C4-2B (cell line): ENCODE results near the gene PLIN4.
"Not testable (repeated sequence)": the region's sequence is repeated elsewhere in the genome, so short reads cannot be mapped to it uniquely, and the experiment has no call there.

ENCODE experiments used
- H3K27ac ChIP-seq: fragments of 450-650 bp; 2 replicates; pipeline ENCODE4 v1.5.1; 2017
- ZFX ChIP-seq: fragments of 450-650 bp; IDR thresholded peaks from 2 replicates; pipeline ENCODE4 v1.6.1; 2017
- TF ChIP-seq, protein P1 (sequence below): fragments of 450-650 bp; conservative IDR thresholded peaks from 2 replicates; pipeline ENCODE4 v1.5.1; 2017; ENCODE audit warnings: mild to moderate bottlenecking

PLIN4 gene

DNA sequence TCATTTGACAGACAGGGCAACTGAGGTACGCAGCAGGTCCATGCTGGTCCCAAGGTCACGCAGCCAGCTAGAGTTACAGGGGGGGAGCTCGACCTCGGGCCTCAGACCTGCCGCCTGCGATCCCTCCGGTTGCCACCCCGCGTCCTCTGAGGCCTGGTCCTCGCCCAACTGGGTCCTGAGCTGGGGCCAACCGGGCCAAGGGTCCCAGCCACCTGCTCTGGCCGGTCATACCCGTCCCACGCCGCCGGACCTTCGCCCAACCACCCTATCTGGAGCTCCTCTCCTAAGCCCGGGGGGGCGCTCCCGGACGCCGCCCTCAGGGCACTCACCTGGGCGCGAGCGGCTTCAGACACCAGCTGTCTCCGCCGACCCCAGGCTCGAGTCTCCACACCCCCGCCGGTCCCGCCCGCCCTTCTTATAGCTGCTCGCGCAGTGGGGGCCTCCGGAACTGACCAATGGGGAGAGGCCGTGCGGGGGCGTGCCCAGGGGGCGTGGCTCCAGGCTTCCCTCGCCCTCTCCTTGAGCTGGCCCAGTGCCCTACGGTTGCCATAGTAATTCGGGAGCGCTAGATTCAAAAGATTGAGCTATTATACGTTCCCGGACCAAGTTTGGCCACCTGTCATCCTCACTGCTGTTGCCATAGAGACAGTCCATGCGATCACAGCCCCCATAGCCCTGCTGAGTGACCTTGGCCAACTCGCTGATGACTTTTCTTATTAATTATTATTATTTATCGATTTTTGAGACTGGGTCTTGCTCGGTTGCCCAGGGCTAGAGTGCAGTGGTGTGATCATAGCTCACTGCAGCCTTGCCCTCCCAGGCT is 16.8 kb upstream of the PLIN4 start, which contains the start of gene PLIN5:
PLIN5 (minus strand) TSS at position 389 of the 823 bp plus-strand sequence. CDS start 1,150 bp downstream, outside the sequence.
- TF ChIP-seq, protein P1, sequence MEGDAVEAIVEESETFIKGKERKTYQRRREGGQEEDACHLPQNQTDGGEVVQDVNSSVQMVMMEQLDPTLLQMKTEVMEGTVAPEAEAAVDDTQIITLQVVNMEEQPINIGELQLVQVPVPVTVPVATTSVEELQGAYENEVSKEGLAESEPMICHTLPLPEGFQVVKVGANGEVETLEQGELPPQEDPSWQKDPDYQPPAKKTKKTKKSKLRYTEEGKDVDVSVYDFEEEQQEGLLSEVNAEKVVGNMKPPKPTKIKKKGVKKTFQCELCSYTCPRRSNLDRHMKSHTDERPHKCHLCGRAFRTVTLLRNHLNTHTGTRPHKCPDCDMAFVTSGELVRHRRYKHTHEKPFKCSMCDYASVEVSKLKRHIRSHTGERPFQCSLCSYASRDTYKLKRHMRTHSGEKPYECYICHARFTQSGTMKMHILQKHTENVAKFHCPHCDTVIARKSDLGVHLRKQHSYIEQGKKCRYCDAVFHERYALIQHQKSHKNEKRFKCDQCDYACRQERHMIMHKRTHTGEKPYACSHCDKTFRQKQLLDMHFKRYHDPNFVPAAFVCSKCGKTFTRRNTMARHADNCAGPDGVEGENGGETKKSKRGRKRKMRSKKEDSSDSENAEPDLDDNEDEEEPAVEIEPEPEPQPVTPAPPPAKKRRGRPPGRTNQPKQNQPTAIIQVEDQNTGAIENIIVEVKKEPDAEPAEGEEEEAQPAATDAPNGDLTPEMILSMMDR, result no peak
- no peak for TF ChIP-seq ZFX
- H3K27ac ChIP-seq, result peak within 1 kb of the TSS; percentile 85

DNA sequence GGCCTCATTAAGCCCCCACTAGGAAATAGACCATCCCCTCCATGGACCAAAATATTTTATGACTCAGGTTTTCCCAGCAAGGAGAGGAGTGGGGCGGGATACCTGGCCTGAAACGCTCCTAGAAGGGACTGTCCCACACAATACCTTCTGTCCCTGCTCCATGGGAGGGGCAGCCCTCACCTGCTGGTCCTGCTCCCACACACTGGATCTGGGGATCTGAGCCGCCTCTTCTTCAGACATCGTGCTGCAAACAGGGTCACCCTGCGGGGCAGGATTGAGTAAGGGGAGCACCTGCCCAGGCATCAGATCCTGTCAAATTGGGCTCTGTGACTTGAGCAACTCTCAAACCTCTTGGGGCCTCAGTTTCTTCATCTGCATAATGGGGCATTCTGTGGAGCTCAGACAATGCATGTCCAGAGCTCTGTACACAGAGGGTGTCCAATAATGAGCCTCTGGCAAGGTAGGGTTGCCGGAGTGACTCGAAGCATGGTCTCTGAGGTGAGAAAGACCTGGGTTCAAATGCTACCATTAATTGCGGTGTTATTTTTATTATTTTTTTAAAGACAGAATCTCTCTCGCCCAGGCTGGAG is 15.6 kb upstream of the PLIN4 start:
- no peak overlapping the region for H3K27ac ChIP-seq
- TF ChIP-seq, protein P1, result no peak
- no peak for TF ChIP-seq ZFX

DNA sequence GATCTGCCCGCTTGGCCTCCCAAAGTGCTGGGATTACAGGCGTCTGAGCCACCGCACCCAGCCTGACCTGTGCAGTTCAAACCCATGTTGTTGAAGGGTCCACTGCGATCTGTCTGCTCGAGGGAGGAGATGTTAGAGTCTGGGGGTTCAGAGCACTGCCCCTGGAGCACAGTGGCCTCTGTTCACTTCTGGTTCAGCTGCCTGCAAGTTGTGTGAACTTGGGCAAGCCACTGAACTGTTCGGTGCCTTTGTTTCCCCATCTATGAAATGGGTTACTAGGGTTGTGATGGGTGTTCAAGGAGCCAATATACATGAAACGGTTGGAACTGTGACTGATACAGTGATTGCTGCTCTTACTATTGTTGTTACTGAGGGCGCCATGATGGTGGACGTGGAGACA is 15.0 kb upstream of the PLIN4 start:
- H3K27ac ChIP-seq, result no peak overlapping the region
- TF ChIP-seq, protein P1, result no peak
- no peak for TF ChIP-seq ZFX

DNA sequence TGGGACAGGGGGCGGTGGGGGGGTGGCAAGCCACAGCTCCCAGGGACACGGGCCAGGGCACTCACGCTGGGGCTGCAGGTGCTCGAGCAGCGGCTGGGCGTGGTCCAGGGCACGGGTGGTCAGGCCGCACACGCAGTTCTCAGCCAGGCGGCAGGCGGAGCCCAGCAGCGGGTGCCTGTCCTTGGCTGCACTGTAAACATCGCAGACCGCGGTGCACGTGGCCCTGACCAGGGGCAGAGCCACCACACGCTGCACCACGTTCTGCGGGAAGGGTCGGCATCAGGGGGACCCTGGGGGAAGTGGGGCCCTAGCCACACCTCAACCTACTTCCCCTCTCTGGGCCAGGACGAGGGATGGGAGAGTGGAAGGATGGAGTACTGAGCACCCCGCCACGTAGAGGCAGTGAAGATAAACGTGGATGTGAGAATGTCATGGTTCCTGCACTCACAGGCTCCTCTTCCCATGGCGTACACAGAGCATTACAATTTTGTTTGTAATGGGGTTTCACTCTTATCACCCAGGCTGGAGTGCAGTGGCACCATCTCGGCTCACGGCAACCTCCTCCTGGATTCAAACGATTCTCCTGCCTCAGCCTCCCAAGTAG is 13.4 kb upstream of the PLIN4 start:
- TF ChIP-seq, protein P1, result no peak
- TF ChIP-seq ZFX, result no peak

DNA sequence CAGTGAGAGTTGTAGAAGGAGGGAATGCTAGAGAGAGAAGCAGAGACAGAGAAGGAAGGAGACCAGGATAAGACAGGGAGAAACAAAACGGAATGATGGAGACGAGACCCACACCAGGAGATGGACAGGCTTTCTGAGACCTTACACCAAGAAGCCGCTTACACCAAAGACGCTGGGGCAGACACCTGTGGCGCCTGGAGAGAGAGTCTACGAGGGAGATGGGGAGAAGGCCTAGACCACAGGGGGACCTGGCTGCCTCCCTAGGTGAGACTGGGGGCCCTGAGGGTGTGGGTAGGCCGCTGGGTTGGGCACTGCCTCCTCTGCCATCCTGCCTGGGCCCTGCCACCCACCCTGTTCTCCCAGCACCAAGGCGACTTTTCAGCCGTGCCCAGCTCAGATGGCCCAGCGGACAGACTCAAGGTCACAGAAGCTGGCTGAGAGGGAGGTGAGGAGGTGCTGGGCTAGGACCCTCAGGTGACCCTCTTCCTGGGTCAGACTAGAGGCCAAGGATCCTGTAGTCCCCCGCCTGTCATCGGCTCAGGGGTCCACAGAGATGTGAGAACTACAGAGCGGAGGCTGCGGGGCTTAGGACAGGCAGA is 11.7 kb upstream of the PLIN4 start:
- TF ChIP-seq ZFX, result no peak
- TF ChIP-seq, protein P1, result no peak
- H3K27ac ChIP-seq, result no peak overlapping the region

More for the DNA sequence above, 13.4 kb upstream of the PLIN4 start:
- H3K27ac ChIP-seq, result no peak overlapping the region

DNA sequence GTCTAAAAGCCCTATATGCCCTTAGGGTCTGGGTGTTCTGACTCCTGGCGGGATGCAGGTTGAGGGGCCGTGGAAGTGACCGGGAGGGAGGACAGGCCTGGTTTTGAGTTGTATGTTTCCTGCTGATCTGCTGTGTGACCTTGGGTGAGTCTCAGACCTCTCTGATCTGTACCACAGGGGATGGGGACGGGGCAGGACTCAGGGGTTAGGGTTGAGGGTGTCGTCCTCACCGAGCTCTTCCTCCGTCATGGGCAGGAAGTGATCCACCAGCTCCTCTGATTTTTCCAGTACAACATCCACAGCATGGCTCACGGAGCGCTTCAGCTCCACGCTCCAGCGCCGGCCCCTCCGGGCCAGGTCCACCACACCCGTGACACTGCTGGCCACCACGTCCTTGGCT is 10.6 kb upstream of the PLIN4 start:
- H3K27ac ChIP-seq, result no peak overlapping the region
- no peak for TF ChIP-seq ZFX
- TF ChIP-seq, protein P1, result no peak

DNA sequence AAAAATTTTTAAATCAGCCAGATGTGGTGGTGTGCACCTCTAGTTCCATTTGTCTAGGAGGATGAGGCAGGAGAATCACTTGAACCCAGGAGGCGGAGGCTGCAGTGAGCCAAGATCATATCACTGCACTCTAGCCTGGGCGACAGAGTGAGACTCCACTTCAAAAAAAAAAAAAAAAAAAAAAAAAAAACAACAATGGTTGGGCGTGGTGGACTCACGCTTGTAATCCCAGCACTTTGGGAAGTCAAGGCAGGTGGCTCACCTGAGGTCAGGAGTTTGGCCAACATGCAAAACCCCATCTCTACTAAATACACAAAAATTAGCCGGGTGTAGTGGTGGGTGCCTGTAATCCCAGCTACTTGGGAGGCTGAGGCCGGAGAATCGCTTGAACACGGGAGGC is 9.1 kb upstream of the PLIN4 start:
- H3K27ac ChIP-seq, result not testable (repeated sequence)
